NCI-H2196 treated with DMSO at 0.1 percent for 48 hours (cell line): ENCODE measurements around the gene RPS6KL1.

Experiments used
- DNase-seq: peaks from one replicate; lab custom pipeline; 2025; ENCODE audit not compliant: unreplicated experiment; lab: John Stamatoyannopoulos, UW

Gene RPS6KL1

DNA sequence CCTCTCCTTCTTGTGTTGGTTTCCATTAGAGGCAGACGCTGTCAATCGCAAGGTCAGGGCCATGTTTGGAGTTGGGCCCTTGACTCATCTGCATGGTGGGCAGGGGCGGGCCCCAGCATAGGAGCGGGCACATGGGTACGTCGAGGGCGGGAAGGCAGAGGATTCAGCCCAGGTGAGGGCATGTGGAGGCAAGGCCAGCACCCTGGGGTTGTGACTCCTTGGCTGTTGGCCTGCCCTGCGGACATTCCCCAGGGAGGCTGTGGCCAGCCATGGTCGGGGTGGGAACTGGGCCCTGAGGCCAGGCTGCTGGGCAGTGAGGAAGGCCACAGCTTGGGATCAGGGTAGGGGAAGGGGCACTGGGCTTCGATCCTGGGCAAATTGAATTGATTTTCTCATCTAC, 10.3 kb downstream of the RPS6KL1 start:
- DNase-seq = no peak

DNA sequence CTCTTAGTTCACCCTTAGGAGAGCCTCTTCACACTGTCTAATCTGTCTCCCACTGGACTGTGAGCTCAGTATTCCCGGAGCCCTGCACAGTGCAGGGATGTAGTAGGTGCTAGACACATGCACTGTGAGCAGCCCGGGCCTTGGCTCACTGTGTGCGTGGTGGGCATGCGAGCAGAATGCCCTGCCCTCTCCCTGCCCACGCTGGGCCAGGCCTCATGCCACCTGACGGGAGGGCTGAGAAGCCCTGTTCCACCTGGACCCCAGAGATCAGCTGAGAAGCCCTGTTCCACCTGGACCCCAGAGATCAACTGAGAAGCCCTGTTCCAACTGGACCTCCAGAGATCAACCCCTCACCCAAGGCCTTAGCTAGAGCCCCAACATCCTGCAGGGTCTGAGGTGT, 10.9 kb downstream of the RPS6KL1 start:
- no peak for DNase-seq

DNA sequence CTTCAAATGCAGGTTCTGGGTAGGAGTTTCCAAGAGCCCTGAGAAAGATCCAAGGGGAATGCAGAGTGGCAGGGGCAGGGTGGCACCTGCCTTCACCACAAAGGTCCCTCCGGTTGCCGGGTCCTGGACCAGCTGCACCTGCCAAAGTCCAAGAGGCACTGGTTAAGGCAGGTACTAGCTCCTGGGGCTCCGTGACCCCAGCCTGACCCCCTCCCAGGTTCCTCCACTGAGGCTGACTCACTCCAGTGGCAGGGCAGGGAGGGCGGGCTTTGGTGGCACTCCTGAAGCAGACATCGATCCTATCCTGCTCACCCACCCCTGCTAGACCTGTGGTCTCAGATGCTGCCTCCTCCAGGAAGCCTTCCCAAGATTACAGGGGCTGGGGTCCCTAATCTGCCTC, 11.4 kb downstream of the RPS6KL1 start:
- DNase-seq = no peak

DNA sequence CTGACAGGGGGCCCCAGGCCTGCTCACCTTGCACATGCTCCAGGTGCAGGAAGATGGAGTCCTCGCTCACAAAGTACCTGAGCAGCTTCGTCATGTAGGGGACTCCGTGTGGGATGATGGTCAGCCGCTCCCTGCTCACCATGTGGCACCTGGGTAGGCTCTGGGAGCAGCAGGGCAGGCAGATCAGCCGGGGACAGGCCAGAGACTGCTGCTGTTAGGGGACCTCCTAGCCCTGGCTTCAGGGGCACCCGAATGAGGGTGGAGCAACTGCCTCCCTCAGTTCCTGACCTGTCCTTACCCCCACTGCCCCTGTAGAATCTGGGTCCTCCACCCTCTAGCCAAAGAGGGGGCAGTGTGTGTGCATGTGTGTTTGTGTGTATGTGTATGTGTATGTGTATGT, 11.8 kb downstream of the RPS6KL1 start:
- no peak for DNase-seq

DNA sequence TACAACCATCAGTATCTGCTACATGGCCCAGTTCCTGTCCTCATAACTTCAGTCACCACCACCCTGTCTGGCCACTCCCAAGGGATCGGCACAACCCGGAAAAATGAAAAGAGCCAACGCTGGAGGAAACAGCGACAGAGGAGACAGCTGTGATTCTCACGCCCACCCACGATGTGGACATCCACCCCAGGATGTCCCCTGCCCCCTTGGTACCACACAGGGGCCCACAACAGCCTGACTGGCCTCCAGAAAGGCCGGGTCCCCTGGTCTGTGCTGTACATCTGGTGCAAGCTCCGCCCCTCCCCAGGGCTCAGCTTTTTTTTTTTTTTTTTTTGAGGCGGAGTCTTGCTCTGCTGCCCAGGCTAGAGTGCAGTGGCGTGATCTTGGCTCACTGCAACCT, 12.5 kb downstream of the RPS6KL1 start:
- no peak for DNase-seq

DNA sequence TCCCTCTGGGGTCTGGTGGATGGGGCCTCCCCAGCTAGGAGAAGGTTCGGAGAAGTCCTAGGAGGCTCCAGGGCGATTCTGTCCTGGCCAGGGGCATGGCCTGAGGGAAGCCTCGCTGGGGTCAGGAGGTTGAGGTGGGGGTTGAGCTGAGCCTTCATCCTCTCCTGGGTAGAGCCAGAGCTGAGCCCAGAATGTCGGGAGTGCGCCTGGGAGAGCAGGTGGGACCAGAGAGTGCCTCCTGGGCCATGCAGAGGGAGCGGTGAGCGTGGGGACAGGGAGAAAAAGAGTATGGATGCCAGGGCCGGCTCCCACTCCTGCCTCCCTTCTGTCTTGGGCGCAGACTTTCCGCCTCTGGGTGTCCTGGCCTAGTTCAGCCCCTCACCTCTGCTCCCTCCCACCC, 13.1 kb downstream of the RPS6KL1 start:
- no peak for DNase-seq

DNA sequence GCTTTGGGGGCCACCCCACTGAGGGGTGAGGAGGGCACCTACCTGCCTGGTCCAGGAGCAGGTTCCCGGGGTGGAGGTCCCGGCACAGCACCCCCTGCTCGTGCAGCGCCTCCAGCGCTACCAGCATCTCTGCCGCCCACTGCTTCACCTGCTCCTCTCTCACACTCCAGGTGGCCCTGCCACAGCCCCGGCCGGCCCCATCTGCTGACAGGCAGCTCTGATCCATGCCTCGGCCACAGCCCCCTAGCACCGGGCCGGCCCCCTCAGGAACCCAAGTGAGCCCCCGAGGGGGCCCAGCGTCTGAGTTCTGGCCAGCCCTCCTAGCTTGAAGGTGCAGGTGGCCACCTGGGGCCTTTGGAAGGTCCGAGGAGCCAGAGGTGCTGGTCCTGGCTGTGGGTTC, 13.6 kb downstream of the RPS6KL1 start:
- DNase-seq = no peak

DNA sequence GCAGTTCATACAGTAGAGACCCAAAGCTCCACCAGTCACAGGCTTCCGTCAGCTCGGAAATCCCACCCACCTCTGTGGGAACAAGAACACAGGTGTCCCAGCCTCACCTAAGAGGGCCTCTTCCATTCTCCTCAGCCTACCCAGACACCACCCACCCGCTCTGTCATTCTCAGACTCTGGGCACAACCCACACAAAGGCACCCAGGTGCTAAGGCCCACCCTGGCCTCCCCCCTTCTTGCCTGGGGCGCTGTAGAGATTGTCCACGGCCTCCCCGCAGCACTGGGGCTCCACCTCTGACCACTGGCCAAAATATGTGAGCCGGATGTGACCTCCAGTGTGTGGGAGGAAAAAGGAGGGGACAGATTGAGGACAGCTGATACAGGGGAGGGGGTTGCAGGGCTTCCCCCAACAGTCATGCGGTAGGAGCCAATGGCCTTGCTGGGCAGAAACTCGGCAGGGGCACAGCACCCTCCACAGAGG, 14.2 kb downstream of the RPS6KL1 start:
- no peak for DNase-seq

DNA sequence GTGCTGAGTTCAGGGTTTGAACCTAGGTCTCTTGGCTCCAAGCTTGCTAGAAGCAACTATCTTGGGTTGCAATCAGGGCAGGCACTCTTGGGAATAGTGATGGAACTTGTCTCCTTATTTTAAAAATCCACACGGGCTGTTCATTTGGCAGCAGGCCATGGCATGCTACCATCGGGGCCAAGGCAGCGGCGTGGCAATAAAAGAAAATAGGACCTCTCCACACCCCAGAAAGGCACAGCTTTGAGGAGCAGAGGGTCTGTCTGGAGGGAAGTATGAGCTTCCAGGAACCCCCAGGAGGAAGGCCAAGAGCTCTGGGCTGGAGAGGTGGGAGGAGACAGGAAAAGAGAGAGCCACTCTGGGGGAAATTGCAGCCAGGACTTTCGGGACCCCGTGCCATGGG, 15.3 kb downstream of the RPS6KL1 start:
- no peak for DNase-seq

DNA sequence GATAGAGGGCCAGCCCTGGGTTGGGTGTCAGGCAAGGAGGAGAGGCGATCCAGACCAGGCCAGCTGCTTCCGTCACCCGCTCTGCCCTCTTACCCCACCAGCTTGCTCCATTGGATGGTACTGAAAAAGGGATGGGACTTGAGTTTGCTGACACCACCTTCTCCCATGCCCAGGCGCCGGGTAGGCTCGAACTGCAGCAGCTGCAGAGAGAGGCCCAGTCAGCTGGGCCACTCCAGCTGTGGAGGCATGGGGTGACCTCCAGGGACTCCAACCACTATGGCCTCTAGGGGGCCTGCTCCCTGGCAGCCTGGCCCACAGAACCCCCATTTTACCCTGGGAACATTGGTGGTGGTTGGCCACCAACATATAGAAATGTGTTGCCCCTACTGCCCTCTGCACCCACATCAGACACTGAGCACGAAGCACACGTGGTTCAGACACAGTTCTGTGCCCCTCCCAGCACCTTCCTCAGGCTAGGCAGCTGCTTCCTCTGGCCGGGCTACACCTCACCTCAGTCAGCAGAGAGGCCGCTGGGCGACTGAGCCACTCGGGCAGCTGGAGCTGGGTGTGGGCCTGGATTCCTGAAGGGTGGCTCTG, 16.0 kb downstream of the RPS6KL1 start:
- no peak for DNase-seq

DNA sequence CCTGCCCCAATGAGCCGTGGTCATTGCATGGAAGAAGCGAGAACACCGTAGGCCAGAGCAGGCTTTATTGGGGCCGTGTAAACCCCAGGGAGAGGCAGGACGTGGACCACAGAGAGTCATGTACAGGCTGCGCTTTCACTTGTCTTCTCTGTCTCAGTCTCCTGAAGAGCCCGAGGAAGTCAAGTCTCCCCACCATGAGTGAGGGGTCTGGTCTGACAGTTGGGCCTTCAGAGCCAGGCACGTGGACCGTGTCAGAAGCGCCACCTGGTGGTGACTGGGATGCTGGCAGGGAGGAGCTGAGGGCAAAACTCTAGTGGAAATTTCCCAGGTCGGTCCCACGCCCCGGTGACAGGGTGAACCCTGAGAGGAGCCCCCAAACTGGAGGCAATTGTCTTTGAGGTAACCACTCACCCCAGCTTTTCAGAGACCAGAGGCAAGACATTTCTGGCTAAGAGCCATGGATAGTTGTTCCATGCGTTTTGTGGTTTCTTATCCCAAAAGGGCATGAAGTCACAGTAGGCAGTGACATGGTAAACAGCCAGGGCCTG, 17.4 kb downstream of the RPS6KL1 start:
- no peak for DNase-seq

DNA sequence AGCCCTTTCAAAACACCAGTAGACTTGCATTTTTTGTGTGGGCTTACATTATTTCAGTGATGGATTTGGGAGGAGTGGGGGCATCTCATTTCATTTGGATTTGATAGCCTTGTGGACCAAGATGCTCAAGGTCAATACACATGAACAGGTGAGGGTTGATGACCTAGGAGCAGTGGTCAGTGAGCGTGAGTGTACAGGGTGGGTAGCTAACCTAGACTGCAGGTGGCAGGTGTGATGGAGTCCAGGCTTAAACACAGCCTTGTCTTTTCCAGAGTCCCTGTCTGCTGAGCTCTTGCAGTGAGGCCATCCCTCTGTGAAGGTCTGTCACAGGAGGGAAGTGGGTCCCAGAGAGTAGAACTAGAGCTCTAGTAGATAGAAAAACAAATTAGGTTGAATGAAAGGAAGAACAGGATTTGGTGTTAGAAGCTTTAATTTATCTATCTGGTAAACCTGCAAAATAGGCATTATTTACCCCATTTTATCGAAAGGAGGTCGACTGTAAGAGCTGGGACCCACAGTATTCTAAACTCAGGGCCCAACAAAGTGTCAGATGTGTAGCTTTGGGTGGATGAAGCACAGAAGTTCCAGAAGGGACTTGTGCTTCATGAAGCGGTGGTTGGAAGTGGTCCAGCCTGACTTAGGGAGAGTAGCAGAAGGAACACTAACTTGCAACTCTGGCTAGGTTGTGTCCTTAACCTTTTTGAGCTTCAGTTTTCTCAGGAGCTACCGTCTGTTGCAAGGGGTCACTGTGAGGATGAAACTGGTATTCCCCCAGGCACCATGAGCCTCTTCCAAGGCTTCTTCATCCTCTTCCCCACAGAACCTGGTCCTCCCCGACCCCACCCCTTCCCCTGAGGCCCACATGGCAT, 18.2 kb downstream of the RPS6KL1 start:
- DNase-seq = no peak

DNA sequence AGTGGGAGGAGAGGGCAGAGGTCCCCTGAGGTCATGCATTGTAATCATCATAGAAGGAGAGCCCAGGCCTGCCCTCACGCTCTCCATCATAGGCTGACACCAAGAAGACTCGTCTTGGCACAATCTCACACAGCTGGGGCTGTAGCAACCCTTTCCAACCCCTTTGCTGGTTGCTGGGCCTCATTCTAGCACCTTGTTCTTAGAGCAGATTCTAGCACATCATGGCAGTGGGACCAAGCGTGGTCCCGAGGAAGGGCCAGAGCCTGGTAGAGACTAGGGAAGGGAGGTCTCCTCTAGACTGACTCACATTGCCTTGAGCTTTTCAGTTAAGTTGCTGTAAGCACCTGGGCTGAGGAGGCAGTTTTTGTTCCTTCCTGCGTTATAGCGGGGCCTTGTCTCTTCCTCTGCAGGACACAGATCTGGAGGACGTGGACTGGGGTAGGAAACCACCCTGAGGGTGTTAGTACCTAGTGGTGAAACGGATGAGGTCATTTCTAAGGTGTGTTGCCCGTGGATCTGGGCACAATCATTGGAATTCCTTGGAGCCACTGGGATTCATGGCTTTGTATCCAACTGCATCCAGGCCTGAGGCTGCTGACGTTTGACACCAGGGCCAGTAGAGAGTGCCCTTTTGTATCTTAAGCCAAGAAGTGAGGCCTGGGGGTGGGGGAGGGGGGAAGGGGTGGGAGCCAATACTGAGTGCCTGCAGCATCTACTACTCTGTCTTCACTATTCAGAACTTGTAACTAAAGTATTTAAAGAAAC, 19.9 kb downstream of the RPS6KL1 start:
- DNase-seq = no peak

DNA sequence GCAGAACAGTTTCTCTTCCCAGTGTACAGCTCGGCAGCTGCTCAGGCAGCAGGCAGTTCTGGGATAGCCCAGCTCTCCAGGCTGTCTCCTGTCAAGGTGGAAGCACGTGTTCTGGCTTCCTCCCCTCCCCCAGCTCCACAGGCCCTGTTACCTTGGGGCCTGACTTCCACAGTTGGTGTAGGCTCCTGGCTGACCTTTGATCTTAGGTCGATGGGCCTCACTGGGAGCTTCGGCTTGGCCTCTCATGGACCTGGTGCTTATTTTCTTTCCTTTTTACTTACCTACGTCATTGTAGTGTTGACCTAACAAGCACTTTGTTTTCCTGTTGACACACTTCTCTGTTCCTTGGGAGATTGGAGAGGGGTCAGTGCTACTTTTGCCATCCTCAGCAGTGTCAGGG, 24.4 kb downstream of the RPS6KL1 start:
- DNase-seq = no peak

DNA sequence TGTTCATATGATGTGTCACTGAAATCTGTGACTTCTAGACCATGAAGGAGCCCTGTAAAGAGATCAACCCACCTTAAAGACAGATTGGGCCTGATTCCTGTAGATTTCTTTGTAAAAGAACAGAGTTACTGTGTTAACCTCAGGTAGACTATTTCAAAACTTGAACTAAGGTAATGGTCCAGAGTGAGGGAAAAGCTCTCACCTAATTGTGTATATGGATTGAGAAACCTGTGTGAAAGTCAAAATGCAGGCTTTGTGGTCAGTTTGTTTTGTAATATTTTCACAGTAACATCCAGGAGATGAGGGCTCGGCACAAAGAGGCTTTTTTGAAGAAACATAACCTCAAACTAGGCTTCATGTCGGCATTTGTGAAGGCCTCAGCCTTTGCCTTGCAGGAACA, 25.0 kb downstream of the RPS6KL1 start:
- no peak for DNase-seq

DNA sequence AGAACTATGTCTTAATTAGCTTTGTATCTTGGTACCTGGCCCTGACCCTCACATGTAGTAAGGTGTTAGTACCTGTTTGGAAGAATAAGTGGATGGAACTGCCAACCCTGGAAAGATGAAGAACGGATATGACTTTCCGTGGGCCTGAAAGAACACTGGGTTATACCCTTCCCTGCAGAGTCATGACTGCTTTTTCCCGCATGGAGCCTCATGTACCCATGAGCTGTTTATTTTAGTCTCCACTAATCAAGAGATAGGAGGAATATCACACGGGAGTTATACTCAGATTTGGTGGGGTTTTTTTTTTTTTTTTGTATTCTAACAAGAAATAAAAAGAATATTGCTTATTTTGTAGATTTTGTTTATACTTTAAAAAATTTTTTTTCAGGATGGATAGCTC, 25.4 kb downstream of the RPS6KL1 start:
- DNase-seq = no peak

DNA sequence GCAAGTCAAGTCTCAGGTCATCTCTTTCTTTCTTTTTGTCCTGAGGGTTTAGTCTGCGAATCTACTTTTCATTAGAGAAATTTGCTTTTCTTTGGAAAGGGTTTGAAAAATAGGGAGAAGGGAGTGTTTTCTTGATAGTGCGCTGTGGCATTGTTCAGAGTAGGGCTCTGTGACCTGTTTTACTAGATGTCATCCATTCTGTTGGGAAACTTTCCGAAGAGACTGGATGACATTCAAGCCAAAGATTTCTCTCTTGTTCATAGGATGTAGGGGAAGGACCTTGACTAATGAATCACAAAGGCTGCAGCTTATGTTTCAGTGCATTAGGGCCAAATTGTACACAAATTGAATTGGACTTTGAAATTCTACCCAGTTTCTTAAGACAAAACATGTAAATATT, 26.7 kb downstream of the RPS6KL1 start:
- no peak for DNase-seq

DNA sequence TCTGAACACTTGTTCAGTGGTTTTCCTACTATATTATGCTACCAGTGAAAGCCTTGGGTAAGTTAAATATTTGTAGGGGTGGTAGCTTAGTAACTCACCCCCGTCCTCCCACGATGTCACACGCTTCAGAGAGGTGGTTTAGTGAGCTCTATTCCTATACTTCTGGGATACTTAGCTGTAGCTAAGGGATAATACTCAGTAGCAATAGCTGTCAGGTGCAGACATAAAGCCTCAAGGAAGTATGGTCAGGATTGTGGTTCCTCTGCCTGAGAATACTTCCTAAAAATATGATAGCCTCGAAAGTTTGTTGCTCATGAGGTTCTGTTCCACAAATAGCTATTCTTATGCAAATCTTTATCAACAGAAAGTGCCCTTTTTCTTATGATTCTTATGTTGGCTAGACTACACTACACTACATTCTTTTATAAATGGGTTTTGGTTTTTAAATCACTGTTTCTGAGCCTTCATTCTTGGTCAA, 29.4 kb downstream of the RPS6KL1 start:
- DNase-seq = no peak

DNA sequence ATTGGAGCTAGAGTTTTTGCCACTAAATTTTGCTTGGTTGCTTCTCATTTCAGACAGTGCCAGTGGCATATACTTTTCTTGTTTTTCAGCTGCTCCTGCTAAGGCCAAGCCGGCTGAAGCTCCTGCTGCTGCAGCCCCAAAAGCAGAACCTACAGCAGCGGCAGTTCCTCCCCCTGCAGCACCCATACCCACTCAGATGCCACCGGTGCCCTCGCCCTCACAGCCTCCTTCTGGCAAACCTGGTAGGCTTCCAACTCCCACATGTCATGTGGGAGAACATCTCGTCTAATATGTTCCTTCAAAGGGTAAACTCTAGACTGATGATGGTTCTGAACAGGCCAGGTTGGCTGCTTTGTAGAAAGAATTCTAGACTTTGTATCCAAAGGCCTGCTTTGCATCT, 30.3 kb downstream of the RPS6KL1 start:
- DNase-seq = no peak

DNA sequence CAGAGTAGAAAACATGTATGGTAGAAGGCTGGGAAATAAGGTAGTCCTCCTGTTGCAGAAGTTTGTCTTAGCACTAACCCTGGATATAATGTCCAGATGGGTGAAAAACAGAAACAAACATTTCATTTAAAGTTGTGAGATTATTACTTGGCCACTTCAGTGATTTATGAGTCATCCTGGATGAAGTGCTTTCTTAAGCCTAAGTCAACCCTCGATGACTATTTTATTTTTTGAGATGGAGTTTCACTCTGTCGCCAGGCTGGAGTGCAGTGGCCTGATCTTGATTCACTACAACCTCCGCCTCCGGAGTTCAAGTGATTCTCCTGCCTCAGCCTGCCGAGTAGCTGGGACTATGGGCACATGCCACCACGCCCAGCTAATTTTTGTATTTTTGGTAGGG, 31.2 kb downstream of the RPS6KL1 start:
- no peak for DNase-seq

DNA sequence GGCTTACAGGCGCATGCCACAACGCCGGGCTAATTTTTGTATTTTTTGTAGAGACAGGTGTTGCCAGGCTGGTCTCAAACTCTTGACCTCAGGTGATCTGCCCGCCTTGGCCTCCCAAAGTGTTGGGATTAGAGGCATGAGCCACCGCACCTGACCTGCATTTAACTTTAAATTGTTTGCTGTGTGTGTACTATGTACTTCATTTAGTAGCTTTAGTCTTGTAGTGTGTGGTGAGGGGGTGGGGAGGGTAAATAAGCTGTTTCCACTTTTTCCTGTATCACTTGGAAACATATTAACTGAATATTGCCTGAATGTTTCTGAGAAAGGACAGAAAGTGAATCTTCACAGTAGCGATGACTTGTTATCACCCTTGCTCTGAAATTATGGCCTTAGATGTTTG, 32.8 kb downstream of the RPS6KL1 start:
- DNase-seq = no peak
